Progenitor cell of endocrine pancreas (in vitro differentiated cells): ENCODE measurements around the gene ASB16. TPM values are rescaled to one million over a fixed set of nuclear protein-coding genes. Genes with fewer than 3 reads are reported as not detected.
A peak's percentile ranks its signal among the peaks of the same experiment; 100 is the strongest.

Experiments
- DNase-seq: peaks from one replicate; pipeline ENCODE4 v3.0.0; 2021; ENCODE audit warnings: low spot score; ENCODE audit not compliant: unreplicated experiment
- H3K27ac Mint-ChIP-seq: 2 replicates; pipeline ENCODE4 v1.8.0; 2021; ENCODE audit warnings: mild to moderate bottlenecking, moderate library complexity, mixed read lengths
- H3K27me3 Mint-ChIP-seq: 2 replicates; pipeline ENCODE4 v1.8.0; 2021; ENCODE audit warnings: mixed read lengths
- H3K36me3 Mint-ChIP-seq: 2 replicates; pipeline ENCODE4 v1.8.0; 2022; ENCODE audit warnings: mixed read lengths; ENCODE audit not compliant: insufficient read depth
- H3K4me1 Mint-ChIP-seq: 2 replicates; pipeline ENCODE4 v1.8.0; 2021; ENCODE audit warnings: low read depth, mixed read lengths
- H3K4me3 Mint-ChIP-seq: 2 replicates; pipeline ENCODE4 v1.8.0; 2021; ENCODE audit warnings: low read depth, mild to moderate bottlenecking, moderate library complexity, mixed read lengths
- H3K9me3 Mint-ChIP-seq: 2 replicates; pipeline ENCODE4 v1.8.0; 2021; ENCODE audit warnings: low read depth, mixed read lengths
- long read RNA-seq: library from polyadenylated mRNA; unstranded; transcript quantifications from one replicate; pipeline ENCODE4 v2.0.0, GENCODE V29; 2020
- total RNA-seq: library from RNA; stranded (reverse); gene quantifications from 2 replicates; pipeline ENCODE4 v1.2.1, GENCODE V29; 2021
- TF ChIP-seq, protein P1 (sequence below): fragments of 200-600 bp; sonication (generic); IDR thresholded peaks from one replicate; pipeline ENCODE4 v1.5.0; 2021; ENCODE audit warnings: antibody characterized with exemption, mild to moderate bottlenecking; ENCODE audit not compliant: unreplicated experiment

The ASB16 gene, protein sequence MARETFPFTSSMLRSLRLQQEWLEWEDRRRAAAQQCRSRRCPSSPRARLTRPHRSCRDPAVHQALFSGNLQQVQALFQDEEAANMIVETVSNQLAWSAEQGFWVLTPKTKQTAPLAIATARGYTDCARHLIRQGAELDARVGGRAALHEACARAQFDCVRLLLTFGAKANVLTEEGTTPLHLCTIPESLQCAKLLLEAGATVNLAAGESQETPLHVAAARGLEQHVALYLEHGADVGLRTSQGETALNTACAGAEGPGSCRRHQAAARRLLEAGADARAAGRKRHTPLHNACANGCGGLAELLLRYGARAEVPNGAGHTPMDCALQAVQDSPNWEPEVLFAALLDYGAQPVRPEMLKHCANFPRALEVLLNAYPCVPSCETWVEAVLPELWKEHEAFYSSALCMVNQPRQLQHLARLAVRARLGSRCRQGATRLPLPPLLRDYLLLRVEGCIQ
- total RNA-seq = 0.49 and 0.89 TPM in 2 replicates
- long read RNA-seq, partial matches to known transcripts = 0 of 1 reads
- long read RNA-seq, other reads (novel, unspliced or antisense) = 1 of 1 reads

DNA sequence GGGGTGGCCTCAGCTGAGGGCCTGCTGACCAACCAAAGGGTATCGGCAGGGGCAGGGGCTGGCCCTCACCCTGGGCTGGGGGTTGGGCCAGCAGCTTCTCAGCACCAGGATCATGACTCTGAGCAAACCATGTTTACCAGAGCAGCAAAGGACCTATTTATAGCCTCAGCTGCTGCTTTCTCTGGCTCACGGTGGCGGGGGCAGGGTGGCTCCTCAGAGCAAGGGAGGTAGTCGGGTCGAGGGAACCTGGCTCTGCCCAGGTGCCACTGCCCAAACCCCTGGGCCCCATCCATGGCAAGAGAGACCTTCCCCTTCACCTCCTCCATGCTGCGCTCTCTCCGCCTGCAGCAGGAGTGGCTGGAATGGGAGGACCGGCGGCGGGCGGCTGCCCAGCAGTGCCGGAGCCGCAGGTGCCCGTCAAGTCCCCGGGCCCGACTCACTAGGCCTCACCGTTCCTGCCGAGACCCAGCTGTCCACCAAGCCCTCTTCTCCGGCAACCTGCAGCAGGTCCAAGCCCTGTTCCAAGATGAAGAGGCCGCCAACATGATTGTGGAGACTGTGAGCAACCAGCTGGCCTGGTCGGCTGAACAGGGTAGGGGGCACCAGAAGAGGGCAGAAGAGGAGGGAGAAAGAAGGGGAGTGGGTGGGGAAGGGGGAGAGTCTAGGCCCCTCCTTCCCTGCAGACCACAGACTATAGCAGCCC is at the start of gene ASB16:
Gene ASB16 (plus strand): TSS at position 206 of the 703 bp plus-strand sequence. CDS start 86 bp downstream, at position 292.
- TF ChIP-seq, protein P1, sequence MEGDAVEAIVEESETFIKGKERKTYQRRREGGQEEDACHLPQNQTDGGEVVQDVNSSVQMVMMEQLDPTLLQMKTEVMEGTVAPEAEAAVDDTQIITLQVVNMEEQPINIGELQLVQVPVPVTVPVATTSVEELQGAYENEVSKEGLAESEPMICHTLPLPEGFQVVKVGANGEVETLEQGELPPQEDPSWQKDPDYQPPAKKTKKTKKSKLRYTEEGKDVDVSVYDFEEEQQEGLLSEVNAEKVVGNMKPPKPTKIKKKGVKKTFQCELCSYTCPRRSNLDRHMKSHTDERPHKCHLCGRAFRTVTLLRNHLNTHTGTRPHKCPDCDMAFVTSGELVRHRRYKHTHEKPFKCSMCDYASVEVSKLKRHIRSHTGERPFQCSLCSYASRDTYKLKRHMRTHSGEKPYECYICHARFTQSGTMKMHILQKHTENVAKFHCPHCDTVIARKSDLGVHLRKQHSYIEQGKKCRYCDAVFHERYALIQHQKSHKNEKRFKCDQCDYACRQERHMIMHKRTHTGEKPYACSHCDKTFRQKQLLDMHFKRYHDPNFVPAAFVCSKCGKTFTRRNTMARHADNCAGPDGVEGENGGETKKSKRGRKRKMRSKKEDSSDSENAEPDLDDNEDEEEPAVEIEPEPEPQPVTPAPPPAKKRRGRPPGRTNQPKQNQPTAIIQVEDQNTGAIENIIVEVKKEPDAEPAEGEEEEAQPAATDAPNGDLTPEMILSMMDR = no peak
- Mint-ChIP-seq H3K36me3 (peaks cover under 1% of the 10 kb centered on the region), H3K27ac (peak within 1 kb of the TSS; percentile 56), H3K27me3 (no peaks in the 10 kb centered on the region), H3K4me3 (no peak within 1 kb of the TSS), H3K9me3 (no peaks in the 10 kb centered on the region), H3K4me1 (peaks cover 15% of the 10 kb centered on the region)
- no peak for DNase-seq

DNA sequence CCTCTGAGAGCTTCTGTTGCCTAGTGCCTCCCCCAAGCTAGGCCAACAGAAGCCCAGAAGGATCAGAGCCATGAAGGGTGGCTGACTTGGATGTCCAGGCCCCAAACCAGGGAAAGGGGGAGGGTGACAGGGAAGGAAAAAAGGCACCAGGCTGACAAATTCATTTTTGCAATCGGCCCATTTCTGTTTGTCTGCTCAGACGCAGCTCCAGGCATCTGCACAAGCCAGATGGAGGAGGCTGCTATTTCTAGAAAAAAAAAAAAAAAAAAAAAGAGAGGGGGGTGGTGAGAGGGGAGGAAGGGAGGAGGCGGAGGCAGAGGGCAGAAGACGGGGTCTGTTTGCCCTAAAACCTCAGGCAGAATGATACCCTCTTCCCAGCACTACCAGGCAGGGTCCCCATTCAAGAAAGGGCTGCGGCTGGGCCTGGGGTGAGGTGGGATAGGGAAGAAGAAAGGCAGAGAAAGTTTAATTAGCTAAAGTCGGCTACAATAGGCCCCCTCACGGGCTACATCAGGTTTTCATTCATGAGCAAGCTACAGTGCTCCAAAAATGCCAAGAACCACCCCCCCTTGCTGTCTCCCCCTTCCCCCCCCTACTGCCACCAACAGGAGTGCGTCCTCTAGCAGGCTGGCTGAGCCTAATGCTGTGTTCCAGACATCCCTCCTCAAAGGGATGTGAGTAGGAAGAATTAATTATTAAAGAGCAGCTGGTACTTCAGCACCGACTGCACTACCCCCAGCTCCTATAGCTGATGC is 49.5 kb upstream of the ASB16 start:
- Mint-ChIP-seq H3K4me1 (peaks cover 16% of the 10 kb centered on the region), H3K9me3 (no peaks in the 10 kb centered on the region), H3K27ac (no peak overlapping the region), H3K27me3 (no peaks in the 10 kb centered on the region), H3K36me3 (no peaks in the 10 kb centered on the region), H3K4me3 (peak overlapping the region; percentile 58)
- no peak for DNase-seq
- TF ChIP-seq, protein P1 = no peak

DNA sequence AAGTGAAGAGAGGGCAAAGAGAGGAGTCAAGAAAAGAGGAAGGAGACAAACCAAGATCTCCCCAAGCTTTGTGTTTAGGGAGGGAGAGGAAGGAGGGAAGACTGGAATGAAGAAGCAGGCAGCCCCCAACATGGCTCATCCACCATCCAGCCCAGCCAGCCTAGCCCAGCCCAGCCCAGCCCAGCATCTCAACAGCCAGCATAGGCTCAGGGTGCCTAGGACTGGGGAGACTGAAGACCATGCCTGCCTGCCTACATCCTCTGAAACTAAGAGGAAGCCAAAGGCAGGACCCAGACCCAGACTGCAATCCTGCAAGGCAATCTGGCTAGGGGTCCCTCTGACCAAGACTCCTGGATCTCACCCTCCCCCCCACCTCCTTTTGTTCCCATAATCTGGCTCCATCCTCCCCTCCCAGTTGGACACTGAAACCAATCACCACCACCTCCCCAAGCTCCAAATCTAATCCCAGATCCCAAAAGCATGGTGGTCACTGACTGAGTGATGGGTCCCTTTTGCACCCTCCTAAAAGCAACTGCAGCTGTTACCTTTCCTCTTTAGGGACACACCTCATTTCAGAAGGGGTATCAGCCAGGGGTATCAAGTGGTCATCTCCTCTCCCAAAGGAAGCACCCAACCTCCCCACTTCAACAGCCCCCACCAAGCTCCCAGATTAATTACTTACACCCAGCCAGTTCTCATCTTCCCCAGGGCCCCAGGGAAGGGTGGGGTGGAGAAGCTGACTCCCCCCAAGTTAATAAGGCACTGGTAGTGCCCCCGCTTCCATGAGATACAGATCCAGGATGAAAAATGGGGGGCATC is 48.3 kb upstream of the ASB16 start:
- H3K27me3 Mint-ChIP-seq = no peaks in the 10 kb centered on the region

DNA sequence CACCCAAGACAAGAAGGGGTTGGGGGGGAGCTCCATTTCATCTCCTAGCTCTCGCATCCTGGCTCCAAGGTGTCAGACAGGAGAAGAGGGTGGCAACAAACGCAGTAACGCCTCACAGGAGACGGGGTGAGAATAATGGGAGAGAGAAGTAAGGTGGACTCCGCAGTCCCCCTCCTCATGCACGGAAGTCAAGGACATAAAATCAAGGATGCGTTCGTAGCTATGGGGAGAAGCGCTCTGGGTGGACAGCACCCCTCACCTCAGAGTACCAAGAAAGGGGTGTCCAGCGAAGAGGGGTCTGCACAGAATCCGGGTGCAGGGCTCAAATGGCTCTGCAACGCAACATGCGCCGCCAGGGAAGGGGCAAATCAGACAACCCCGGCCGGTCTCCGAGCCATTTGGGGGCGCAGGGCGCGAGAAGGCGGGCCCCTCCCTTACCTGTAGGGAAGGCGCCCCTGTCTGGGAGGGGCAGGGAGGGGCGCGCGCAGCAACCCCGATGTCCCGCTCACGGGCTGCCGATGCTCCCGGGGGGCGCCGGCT is 47.6 kb upstream of the ASB16 start:
- H3K36me3 Mint-ChIP-seq = no peaks in the 10 kb centered on the region
- H3K27ac Mint-ChIP-seq = peak overlapping the region; percentile 86
- H3K9me3 Mint-ChIP-seq = no peaks in the 10 kb centered on the region
- no peak for DNase-seq
- no peaks in the 10 kb centered on the region for H3K27me3 Mint-ChIP-seq
- H3K4me1 Mint-ChIP-seq = peaks cover 16% of the 10 kb centered on the region
- TF ChIP-seq, protein P1 = no peak
- peak overlapping the region; percentile 83 for H3K4me3 Mint-ChIP-seq

More for the DNA sequence above, 48.3 kb upstream of the ASB16 start:
- H3K36me3 Mint-ChIP-seq = no peaks in the 10 kb centered on the region
- TF ChIP-seq, protein P1 = no peak
- no peaks in the 10 kb centered on the region for H3K9me3 Mint-ChIP-seq
- peak overlapping the region; percentile 83 for H3K4me3 Mint-ChIP-seq
- peak overlapping the region; percentile 86 for H3K27ac Mint-ChIP-seq
- no peak for DNase-seq
- peaks cover 16% of the 10 kb centered on the region for H3K4me1 Mint-ChIP-seq
